Pancreas (tissue), 10 donors: ENCODE data around the gene KARS1. TPM values are rescaled to one million over a fixed set of nuclear protein-coding genes. Genes with fewer than 3 reads are reported as not detected.

Experiments used
- ATAC-seq, 4 donors: fragments of 200-7000 bp; cut with Tn5 transposase; one replicate each; pipeline versions ENCODE4 v1.8.0 to v1.9.1; 2020; ENCODE audit warnings: mild to moderate bottlenecking in 4 of 4, moderate library complexity in 4 of 4
- DNase-seq, 6 donors: peaks; one replicate each; pipeline ENCODE4 v3.0.0-alpha.2; 2020
- FAIRE-seq: peaks from 2 replicates; lab custom pipeline; 2012; peaks lifted over from hg19 to GRCh38; lab: Jason Lieb, UNC
- H3K27ac ChIP-seq, 4 donors: fragments of 200-600 bp; sonication (generic); 1 replicate in 3 of 4; 2 replicates in 1 of 4; pipeline versions ENCODE4 v1.5.0 to v1.8.0; 2020
- H3K27me3 ChIP-seq, 4 donors: fragments of 200-600 bp; one replicate each; pipeline ENCODE4 v1.8.0; 2021
- H3K36me3 ChIP-seq, 3 donors: fragments of 200-600 bp; sonication (generic) in 1 of 3; one replicate each; pipeline versions ENCODE4 v1.5.0 to v1.8.0; 2020 to 2021
- H3K4me1 ChIP-seq, 3 donors: fragments of 200-600 bp; one replicate each; pipeline ENCODE4 v1.8.0; 2021
- H3K4me3 ChIP-seq, 4 donors: fragments of 200-600 bp; sonication (generic) in 2 of 4; one replicate each; pipeline versions ENCODE4 v1.5.0 to v1.8.0; 2020 to 2021
- H3K9me3 ChIP-seq, 4 donors: fragments of 200-600 bp; one replicate each; pipeline ENCODE4 v1.8.0; 2021
- WGBS, 2 donors: extraction: QIAGEN DNeasy Blood & Tissue Kit; methylation state at CpG; one replicate each; pipeline ENCODE4 v1.1.7; 2013; 5-methylcytosine and 5-hydroxymethylcytosine counted together
- intact Hi-C, 3 donors: fragments of 100-400 bp; cut with DNase I; formaldehyde crosslinking; loops; one replicate each; pipeline versions ENCODE4 v1.11.1 to v1.14.2; 2022
- polyA plus RNA-seq, 2 donors: library from polyadenylated mRNA; stranded (reverse); fragments of 200-250 nt; gene quantifications; one replicate each; pipeline ENCODE4 v1.2.3, GENCODE V29; 2013
- total RNA-seq, 6 donors: library from RNA; stranded (reverse); fragmentation: NEBNext Ultra II Directional in 4 of 6; extraction: Animal tissue kit (Norgen Biotek cat#: 25700) in 4 of 6; gene quantifications; one replicate each; pipeline versions ENCODE4 v1.2.1 to v1.2.4, GENCODE V29; 2021 to 2023
- TF ChIP-seq, protein P1 (sequence below), 4 donors: fragments of 200-600 bp; sonication (generic) in 3 of 4; IDR thresholded peaks; one replicate each; pipeline versions ENCODE4 v1.5.0 to v1.8.0; 2021; ENCODE audit warnings: antibody characterized with exemption in 4 of 4
- donor health status: healthy with polysubstance abuse.
- donor health status: DM: no; HTN: no; CAD: no; lungs with moderate emphysema.
- donor health status: DM: no; HTN: no; CAD: no.
- donor health status: control.
- donor health status: control.
- donor health status: Bipolar disorder and iron deficiency.
- donor health status: DM: yes; HTN: yes; CAD: no.
- donor health status: DM: no; HTN: no; CAD: no.
- donor health status: DM: no; HTN: no; CAD: no.
- donor health status: DM: yes; HTN: yes; CAD: no.

The KARS1 gene
- total and polyA plus RNA-seq, 8 donors: 47.2 to 70.7 (median 58.5) TPM

DNA sequence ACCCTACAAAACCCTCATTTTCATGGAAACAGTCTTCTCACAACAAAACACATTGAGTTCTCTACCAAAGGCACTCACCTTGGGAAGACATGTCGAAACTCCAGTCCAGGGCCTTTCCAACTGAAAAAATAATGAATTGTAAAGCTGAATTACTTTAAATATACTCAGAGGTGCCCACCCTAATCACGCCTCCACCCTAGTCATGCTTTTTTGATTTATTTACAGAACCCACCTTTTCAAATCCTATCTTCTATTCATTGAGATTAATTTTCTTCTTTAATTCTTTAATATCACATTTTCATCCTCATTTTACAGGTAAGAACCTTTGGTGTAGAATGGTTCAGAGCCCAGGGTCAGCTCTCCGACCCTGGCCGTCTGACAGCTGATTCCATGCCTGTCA lies 29.4 kb upstream of the KARS1 start, which contains the start of gene CPHXL2:
Gene CPHXL2 (minus strand): TSS at position 101 of the 400 bp plus-strand sequence. CDS start 10 bp downstream, at position 91.
- Histone ChIP-seq H3K9me3 (no peaks in the 10 kb centered on the region), H3K27ac (no peak within 1 kb of the TSS), H3K27me3 (no peaks in the 10 kb centered on the region), H3K36me3 (no peaks in the 10 kb centered on the region), H3K4me3 (no peak within 1 kb of the TSS), H3K4me1 (no peaks in the 10 kb centered on the region)
- no peak for ATAC-seq
- intact Hi-C loops: no loop called here
- no peak for DNase-seq
- 97% methylated on average over 4 of the region's 4 CpGs for WGBS, 2 donors
- FAIRE-seq: no peak
- TF ChIP-seq, protein P1, sequence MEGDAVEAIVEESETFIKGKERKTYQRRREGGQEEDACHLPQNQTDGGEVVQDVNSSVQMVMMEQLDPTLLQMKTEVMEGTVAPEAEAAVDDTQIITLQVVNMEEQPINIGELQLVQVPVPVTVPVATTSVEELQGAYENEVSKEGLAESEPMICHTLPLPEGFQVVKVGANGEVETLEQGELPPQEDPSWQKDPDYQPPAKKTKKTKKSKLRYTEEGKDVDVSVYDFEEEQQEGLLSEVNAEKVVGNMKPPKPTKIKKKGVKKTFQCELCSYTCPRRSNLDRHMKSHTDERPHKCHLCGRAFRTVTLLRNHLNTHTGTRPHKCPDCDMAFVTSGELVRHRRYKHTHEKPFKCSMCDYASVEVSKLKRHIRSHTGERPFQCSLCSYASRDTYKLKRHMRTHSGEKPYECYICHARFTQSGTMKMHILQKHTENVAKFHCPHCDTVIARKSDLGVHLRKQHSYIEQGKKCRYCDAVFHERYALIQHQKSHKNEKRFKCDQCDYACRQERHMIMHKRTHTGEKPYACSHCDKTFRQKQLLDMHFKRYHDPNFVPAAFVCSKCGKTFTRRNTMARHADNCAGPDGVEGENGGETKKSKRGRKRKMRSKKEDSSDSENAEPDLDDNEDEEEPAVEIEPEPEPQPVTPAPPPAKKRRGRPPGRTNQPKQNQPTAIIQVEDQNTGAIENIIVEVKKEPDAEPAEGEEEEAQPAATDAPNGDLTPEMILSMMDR (IDR thresholded peaks at IDR 0.05): no peak

DNA sequence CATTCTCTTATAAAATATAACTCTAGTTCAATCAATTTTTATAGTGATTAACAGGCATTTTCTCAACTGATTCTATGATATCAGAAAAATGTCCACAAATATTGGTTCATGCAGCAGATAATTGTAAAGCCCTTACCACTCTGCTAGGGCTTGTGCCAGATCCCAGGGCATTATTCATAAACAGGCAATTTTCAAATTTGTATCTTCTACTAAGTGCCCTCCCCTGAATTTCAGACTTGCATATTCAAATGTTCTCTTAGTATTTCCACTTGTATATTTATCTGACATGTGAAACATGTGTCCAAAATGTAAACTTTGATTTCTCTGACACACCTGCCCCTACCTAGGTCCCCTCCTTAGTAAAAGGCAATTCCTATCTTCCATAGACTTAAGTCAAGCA lies 20.0 kb upstream of the KARS1 start:
- H3K36me3 ChIP-seq: no peaks in the 10 kb centered on the region
- H3K9me3 ChIP-seq: no peaks in the 10 kb centered on the region
- no peak for FAIRE-seq
- no peak overlapping the region for H3K27ac ChIP-seq
- no peaks in the 10 kb centered on the region for H3K4me1 ChIP-seq
- H3K4me3 ChIP-seq: no peak overlapping the region
- intact Hi-C loops: no loop called here
- no peak for ATAC-seq
- H3K27me3 ChIP-seq: no peaks in the 10 kb centered on the region
- TF ChIP-seq, protein P1 (IDR thresholded peaks at IDR 0.05): no peak
- DNase-seq: no peak

DNA sequence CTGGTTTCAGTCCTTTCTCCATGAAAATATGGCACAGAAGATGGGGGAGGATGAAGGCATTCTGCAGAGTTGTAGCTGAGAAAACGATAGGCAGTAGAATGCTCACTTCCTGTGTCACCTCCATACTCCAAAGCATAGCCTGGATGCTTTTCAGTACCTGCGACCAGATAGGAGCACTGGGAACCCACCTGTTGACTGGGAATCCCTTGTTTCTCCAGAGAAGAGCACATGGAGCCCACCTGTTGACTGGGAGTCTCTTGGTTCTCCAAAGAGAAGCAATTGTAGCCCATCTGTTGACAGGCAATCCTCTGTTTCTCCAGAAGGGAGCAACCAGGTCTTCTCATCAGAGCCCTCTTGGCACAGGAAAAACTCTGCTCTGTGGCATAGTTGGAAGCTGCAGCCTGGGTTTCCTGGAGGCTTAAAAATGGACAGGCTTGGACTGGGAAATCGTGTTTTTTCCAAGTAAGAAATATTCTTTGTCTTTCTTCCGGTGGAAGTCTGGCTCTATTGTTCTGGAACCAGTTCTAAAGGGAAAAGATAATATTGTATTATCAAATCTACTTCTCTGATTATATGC lies 13.3 kb upstream of the KARS1 start:
- Histone ChIP-seq H3K4me3 (no peak overlapping the region), H3K36me3 (peaks cover 0 to 32% (median 6%) of the 10 kb centered on the region in 3 donors), H3K9me3 (no peaks in the 10 kb centered on the region), H3K27me3 (no peaks in the 10 kb centered on the region), H3K4me1 (no peaks in the 10 kb centered on the region), H3K27ac (no peak overlapping the region)
- TF ChIP-seq, protein P1 (IDR thresholded peaks at IDR 0.05): no peak
- intact Hi-C loops: no loop called here
- no peak for FAIRE-seq
- WGBS, 2 donors: 72 to 77% methylated on average over 4 of the region's 4 CpGs
- DNase-seq: no peak
- ATAC-seq: no peak

DNA sequence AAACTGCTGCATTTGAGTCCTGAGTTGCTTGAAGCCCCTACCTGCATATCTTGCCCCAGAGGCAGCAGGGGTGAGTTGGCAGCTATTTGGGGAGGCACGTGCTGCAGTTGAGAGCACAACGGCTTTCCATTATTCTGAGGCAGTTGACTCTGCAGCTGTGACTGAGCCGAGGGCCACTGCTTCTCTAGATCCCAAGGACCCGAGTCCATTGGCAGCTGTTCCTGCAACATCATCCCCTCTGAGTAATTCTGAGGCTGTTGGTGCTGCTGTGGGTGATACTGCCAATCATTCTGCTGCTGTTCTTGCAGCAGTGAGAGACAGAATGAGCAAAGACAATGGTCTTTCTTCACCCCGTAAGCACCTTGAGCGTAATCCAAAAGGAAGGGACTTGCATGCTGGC lies 12.9 kb upstream of the KARS1 start:
- no peaks in the 10 kb centered on the region for H3K9me3 ChIP-seq
- H3K36me3 ChIP-seq: peaks cover 0 to 37% (median 8%) of the 10 kb centered on the region in 3 donors
- no peak for DNase-seq
- ATAC-seq: no peak
- TF ChIP-seq, protein P1 (IDR thresholded peaks at IDR 0.05): no peak
- no peak overlapping the region for H3K27ac ChIP-seq
- 92 to 95% methylated on average over 6 of the region's 6 CpGs for WGBS, 2 donors
- no peak overlapping the region for H3K4me3 ChIP-seq
- H3K27me3 ChIP-seq: no peaks in the 10 kb centered on the region
- no peak for FAIRE-seq
- no peaks in the 10 kb centered on the region for H3K4me1 ChIP-seq
- intact Hi-C loops: no loop called here

- Histone ChIP-seq H3K36me3 (peaks cover 0 to 48% (median 18%) of the 10 kb centered on the region in 3 donors), H3K4me3 (no peak overlapping the region), H3K27ac (no peak overlapping the region), H3K9me3 (no peaks in the 10 kb centered on the region), H3K27me3 (no peaks in the 10 kb centered on the region), H3K4me1 (peaks cover 0 to 2% (median 0%) of the 10 kb centered on the region in 3 donors)
- 93 to 95% methylated on average over 2 of the region's 2 CpGs for WGBS, 2 donors
- DNase-seq: no peak
- FAIRE-seq: no peak
- TF ChIP-seq, protein P1 (IDR thresholded peaks at IDR 0.05): no peak
- intact Hi-C loops: no loop called here
- peak in 1 of 4 donors; percentile 7 for ATAC-seq
Measured at GRCh38 chr16:75658175-75658574, 10.7 kb upstream of the KARS1 start.
